ENCODE measurements around the gene LUC7L3. TPM values are rescaled to one million over a fixed set of nuclear protein-coding genes. Genes with fewer than 3 reads are reported as not detected.
A peak's percentile ranks its signal among the peaks of the same experiment; 100 is the strongest.

The LUC7L3 gene
- total and polyA plus RNA-seq, 2 experiments from 2014 or later, result 69.3 to 501 TPM

DNA sequence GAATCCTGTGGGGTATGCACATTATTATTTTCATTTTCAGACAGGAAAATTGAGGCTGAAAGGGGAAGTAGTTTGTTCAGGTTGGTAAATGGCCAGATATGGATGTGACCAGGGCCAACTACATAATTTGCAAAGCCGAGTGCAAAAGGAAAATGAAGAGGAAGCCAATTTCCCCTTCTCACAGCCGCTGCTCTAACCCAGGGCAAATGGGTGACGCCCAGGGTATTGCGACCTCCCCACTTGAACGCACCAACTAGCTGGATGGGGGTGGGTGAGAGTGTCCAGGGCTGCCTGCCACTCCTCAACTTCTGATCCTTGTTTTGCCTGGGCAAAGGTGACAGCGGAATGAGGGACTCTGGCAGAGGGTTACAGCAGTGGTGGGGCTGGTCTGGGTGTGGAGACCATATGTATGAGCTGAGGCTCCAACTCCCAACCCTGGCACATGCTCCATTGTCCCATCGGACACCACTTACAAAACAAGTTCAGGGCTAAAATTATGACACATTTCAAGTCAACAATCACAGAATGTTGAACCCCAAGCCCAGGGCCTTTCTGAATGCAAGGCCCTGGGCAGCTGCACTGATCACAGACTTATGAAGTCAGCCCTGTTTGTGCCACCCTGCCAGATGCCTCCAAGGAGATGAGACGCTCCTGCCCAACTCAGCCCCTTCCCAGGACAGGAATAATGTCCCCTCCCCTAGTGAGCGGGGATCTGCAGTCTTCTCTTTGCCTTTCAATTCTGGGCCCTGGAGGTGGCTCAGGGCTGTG, 46.2 kb downstream of the LUC7L3 start (continued):
- TF ChIP-seq, protein P1, sequence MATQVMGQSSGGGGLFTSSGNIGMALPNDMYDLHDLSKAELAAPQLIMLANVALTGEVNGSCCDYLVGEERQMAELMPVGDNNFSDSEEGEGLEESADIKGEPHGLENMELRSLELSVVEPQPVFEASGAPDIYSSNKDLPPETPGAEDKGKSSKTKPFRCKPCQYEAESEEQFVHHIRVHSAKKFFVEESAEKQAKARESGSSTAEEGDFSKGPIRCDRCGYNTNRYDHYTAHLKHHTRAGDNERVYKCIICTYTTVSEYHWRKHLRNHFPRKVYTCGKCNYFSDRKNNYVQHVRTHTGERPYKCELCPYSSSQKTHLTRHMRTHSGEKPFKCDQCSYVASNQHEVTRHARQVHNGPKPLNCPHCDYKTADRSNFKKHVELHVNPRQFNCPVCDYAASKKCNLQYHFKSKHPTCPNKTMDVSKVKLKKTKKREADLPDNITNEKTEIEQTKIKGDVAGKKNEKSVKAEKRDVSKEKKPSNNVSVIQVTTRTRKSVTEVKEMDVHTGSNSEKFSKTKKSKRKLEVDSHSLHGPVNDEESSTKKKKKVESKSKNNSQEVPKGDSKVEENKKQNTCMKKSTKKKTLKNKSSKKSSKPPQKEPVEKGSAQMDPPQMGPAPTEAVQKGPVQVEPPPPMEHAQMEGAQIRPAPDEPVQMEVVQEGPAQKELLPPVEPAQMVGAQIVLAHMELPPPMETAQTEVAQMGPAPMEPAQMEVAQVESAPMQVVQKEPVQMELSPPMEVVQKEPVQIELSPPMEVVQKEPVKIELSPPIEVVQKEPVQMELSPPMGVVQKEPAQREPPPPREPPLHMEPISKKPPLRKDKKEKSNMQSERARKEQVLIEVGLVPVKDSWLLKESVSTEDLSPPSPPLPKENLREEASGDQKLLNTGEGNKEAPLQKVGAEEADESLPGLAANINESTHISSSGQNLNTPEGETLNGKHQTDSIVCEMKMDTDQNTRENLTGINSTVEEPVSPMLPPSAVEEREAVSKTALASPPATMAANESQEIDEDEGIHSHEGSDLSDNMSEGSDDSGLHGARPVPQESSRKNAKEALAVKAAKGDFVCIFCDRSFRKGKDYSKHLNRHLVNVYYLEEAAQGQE (IDR thresholded peaks at IDR 0.05; ENCODE audit: unreplicated experiment), result no peak
- TF ChIP-seq, protein P2, sequence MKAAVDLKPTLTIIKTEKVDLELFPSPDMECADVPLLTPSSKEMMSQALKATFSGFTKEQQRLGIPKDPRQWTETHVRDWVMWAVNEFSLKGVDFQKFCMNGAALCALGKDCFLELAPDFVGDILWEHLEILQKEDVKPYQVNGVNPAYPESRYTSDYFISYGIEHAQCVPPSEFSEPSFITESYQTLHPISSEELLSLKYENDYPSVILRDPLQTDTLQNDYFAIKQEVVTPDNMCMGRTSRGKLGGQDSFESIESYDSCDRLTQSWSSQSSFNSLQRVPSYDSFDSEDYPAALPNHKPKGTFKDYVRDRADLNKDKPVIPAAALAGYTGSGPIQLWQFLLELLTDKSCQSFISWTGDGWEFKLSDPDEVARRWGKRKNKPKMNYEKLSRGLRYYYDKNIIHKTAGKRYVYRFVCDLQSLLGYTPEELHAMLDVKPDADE (IDR thresholded peaks at IDR 0.05), result no peak
- TF ChIP-seq POLR2AphosphoS5 (IDR thresholded peaks at IDR 0.05; ENCODE audit: low read depth), result no peak
- TF ChIP-seq JUNB (IDR thresholded peaks at IDR 0.05; ENCODE audit: unreplicated experiment), result no peak
- TF ChIP-seq CTCF (conservative IDR thresholded peaks at IDR 0.05; ENCODE audit: low read depth in 2 of 2), result no peak
- no peak for TF ChIP-seq STAT1 (IDR thresholded peaks at IDR 0.05; ENCODE audit: unreplicated experiment)
- no peak for TF ChIP-seq EZH2phosphoT487 (IDR thresholded peaks at IDR 0.05; ENCODE audit: unreplicated experiment)
- TF ChIP-seq EZH2 (IDR thresholded peaks at IDR 0.05; ENCODE audit: low read depth, unreplicated experiment), result no peak
- no peak for TF ChIP-seq NANOG (IDR thresholded peaks at IDR 0.05; ENCODE audit: borderline replicate concordance)
- no peak for TF ChIP-seq CREB1 (CRISPR knock-in tag; IDR thresholded peaks at IDR 0.05; ENCODE audit: low read depth)

DNA sequence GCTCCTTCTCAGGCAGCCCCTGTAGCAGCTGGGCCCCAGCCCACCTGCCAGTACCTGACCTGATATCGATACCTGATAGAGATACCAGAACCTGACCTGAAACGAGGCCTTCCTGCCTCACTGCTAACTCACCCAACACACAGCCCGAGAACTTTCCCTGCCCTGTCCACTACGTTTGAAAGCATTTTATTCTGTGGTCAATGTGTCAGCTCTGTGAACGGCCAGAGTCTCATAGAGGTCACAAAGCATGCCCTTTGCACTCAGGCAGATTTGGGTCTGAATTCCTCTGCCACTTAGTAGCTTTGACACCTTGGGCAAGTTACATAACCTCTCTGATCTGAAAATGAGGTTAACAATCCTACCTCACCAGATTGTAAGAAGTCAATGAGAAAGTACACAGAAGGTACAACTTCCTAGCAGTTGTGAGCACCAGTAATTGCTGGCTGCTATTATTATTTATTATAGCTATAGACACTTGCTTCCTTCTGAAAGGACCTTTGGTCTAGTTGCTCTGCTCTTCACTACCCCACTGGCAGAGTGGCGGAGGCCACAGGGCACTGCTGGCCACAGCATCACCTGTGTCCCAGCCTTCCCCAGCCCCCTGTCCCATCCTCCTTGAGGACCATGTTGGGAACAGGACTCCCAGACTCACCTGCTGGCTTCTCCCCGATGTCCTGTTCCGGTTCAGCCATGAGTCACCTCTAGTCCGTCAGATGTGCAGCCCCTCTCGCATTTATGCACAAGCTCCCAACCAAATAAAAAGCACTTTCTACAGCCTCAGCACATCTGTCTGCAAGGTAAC, 47.0 kb downstream of the LUC7L3 start:
- Histone ChIP-seq H3K4me2 (no peak overlapping the region), H3K79me2 (replicated peaks; ENCODE audit: insufficient read depth) (no peaks in the 10 kb centered on the region), H3K36me3 (ENCODE audit: insufficient read depth) (no peaks in the 10 kb centered on the region; the same call in 1 of the 2 replicates), H3K4me1 (ENCODE audit: insufficient read depth) (peaks cover 11% of the 10 kb centered on the region; the same call in 1 of the 2 replicates), H2AFZ (0 out of 2 replicates have a peak overlapping the region, but pooled peaks have one; percentile 23), H4K20me1 (replicated peaks; ENCODE audit: insufficient read depth) (no peaks in the 10 kb centered on the region), H3F3A (replicated peaks; ENCODE audit: low read depth) (no peaks in the 10 kb centered on the region), H3K9me2 (ENCODE audit: insufficient read depth) (no peaks in the 10 kb centered on the region), H3K27ac (ENCODE audit: low read depth) (no peak overlapping the region), H3K4me3 (no peak overlapping the region), H3K27me3 (ENCODE audit: insufficient read depth) (no peaks in the 10 kb centered on the region)
- H3K4me1 Mint-ChIP-seq, result peaks cover 18% of the 10 kb centered on the region
- H3K27me3 Mint-ChIP-seq (ENCODE audit: insufficient read depth, low read depth, poor library complexity), result peaks cover 13% of the 10 kb centered on the region
- H3K27ac Mint-ChIP-seq, result peak overlapping the region; percentile 71
- H3K9me3 Mint-ChIP-seq, result no peaks in the 10 kb centered on the region
- DNase-seq (ENCODE audit: low spot score), result no peak
- no peak for ATAC-seq
- no peak overlapping the region for H3K4me3 Mint-ChIP-seq
- no peaks in the 10 kb centered on the region for H3K36me3 Mint-ChIP-seq (ENCODE audit: low read depth)
- TF ChIP-seq, protein P1 (IDR thresholded peaks at IDR 0.05; ENCODE audit: unreplicated experiment), result no peak

Data from GM23338 (cell line).